ENCODE data around the gene RTN1.

Gene RTN1

DNA sequence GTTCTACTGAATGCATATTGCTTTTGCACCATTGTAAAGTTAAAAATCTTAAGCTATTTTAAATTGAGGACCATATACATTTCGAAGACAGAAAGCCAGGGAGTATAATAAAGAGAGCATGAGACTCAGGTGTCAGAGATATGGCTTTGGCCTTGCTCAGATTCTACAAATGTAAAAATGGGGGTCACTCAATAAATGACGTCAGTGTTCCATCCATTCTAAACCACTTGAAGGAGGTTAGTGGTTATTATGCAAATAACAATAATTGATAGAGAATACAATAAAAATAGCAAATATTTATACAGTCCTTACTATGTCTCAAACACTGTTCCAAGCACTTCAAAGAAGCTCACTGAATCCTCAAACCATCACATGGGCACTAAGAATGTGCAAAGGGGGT is 20.1 kb downstream of the RTN1 start:
- Histone ChIP-seq H3K9me3 (ENCODE audit: control insufficient read depth in 2 of 2, low read length in 2 of 2) (no peaks in the 10 kb centered on the region), H3K27me3 (ENCODE audit: control insufficient read depth in 2 of 2, insufficient read depth in 2 of 2, low read length in 2 of 2) (no peaks in the 10 kb centered on the region), H3K36me3 (ENCODE audit: control insufficient read depth in 2 of 2, insufficient read depth in 2 of 2, low read length in 2 of 2) (no peaks in the 10 kb centered on the region), H3K9ac (ENCODE audit: low read depth in 1 of 2, low read length in 2 of 2) (no peak overlapping the region), H3K27ac (ENCODE audit: low read depth in 2 of 2, low read length in 2 of 2) (no peak overlapping the region), H3K4me3 (ENCODE audit: low read length in 2 of 2) (no peak overlapping the region), H3K4me1 (ENCODE audit: control insufficient read depth in 2 of 2, insufficient read depth in 2 of 2, low read length in 2 of 2) (no peaks in the 10 kb centered on the region)

DNA sequence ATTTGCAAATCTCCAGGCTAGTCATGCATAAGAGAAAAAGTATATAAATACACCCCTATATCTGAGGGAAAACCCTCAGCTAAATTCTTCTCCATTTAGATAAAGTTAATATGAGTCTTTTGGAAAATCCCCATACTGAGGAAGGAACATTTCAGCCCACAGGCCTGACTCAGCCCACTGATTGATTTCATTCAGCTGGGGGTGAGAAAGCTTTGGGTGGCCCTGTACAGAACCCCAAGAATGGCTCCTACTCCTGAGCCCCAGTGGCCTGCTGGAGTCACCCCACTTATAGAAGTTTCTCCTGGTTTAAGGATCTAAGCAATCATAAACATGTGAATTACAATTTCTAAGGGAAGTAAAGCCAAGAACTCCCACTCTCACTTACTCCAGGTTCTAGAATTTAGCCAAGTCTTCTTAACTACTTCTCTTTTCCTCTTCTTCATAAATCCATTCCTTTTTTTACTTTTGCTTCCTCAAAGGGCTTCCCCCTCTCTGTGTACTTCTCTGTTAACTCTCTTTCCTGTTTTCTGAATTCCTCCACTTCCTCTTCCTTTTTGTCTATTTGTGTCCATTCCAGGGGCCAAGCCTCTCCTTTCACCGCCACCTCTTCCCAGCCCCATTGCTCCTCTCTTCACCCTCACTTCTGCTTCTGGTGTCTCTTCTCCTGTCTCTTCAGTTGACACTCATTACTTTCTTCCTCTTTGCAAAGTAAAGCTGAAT is 21.0 kb downstream of the RTN1 start:
- Histone ChIP-seq H3K27ac (ENCODE audit: low read depth in 2 of 2, low read length in 2 of 2) (no peak overlapping the region), H3K9ac (ENCODE audit: low read depth in 1 of 2, low read length in 2 of 2) (no peak overlapping the region), H3K36me3 (ENCODE audit: control insufficient read depth in 2 of 2, insufficient read depth in 2 of 2, low read length in 2 of 2) (no peaks in the 10 kb centered on the region), H3K4me3 (ENCODE audit: low read length in 2 of 2) (no peak overlapping the region), H3K27me3 (ENCODE audit: control insufficient read depth in 2 of 2, insufficient read depth in 2 of 2, low read length in 2 of 2) (no peaks in the 10 kb centered on the region), H3K4me1 (ENCODE audit: control insufficient read depth in 2 of 2, insufficient read depth in 2 of 2, low read length in 2 of 2) (no peaks in the 10 kb centered on the region), H3K9me3 (ENCODE audit: control insufficient read depth in 2 of 2, low read length in 2 of 2) (no peaks in the 10 kb centered on the region)

DNA sequence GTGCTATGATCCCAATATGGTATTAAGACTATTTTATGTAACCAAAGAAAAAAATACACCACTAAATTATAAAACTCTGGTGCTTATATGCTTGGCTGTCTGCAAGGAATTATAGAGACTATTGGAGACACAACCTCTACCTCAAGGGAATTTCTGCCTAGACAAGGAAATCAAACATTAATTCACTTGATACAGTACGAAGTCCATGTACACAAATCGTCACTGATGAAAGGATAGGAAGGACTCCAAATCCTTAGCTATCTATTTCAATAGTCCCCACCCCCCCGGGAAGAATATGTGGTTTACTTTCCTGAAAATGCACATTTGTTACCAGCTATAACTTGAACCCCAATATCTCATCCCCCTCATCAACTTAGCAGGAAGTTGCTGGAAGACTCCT is 21.9 kb downstream of the RTN1 start:
- H3K27me3 ChIP-seq (ENCODE audit: control insufficient read depth in 2 of 2, insufficient read depth in 2 of 2, low read length in 2 of 2), result no peaks in the 10 kb centered on the region
- H3K36me3 ChIP-seq (ENCODE audit: control insufficient read depth in 2 of 2, insufficient read depth in 2 of 2, low read length in 2 of 2), result no peaks in the 10 kb centered on the region
- H3K4me1 ChIP-seq (ENCODE audit: control insufficient read depth in 2 of 2, insufficient read depth in 2 of 2, low read length in 2 of 2), result no peaks in the 10 kb centered on the region
- no peak overlapping the region for H3K4me3 ChIP-seq (ENCODE audit: low read length in 2 of 2)
- no peak overlapping the region for H3K27ac ChIP-seq (ENCODE audit: low read depth in 2 of 2, low read length in 2 of 2)
- H3K9me3 ChIP-seq (ENCODE audit: control insufficient read depth in 2 of 2, low read length in 2 of 2), result no peaks in the 10 kb centered on the region
- no peak overlapping the region for H3K9ac ChIP-seq (ENCODE audit: low read depth in 1 of 2, low read length in 2 of 2)

DNA sequence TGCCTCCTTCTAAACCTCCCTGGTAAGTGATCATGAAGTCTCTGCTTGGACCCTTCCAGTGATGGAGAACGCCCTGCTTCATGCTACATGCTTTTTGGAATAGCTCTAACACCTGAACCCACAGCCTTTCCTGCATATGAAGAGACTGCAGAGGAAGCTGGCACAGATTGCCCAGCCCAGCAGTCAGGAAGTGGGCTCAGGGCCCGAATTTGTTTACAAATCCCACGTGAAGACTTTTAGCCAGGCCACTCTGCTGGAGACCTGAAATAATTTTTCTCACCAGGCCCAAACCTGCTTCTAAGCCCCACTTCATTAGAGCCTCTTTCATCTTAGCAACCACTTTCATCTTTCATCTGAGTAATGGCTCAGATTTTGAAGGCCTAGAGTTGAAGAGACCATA is 22.9 kb downstream of the RTN1 start:
- Histone ChIP-seq H3K27me3 (ENCODE audit: control insufficient read depth in 2 of 2, insufficient read depth in 2 of 2, low read length in 2 of 2) (no peaks in the 10 kb centered on the region), H3K4me3 (ENCODE audit: low read length in 2 of 2) (no peak overlapping the region), H3K9ac (ENCODE audit: low read depth in 1 of 2, low read length in 2 of 2) (no peak overlapping the region), H3K27ac (ENCODE audit: low read depth in 2 of 2, low read length in 2 of 2) (no peak overlapping the region), H3K36me3 (ENCODE audit: control insufficient read depth in 2 of 2, insufficient read depth in 2 of 2, low read length in 2 of 2) (no peaks in the 10 kb centered on the region), H3K9me3 (ENCODE audit: control insufficient read depth in 2 of 2, low read length in 2 of 2) (no peaks in the 10 kb centered on the region), H3K4me1 (ENCODE audit: control insufficient read depth in 2 of 2, insufficient read depth in 2 of 2, low read length in 2 of 2) (no peaks in the 10 kb centered on the region)

DNA sequence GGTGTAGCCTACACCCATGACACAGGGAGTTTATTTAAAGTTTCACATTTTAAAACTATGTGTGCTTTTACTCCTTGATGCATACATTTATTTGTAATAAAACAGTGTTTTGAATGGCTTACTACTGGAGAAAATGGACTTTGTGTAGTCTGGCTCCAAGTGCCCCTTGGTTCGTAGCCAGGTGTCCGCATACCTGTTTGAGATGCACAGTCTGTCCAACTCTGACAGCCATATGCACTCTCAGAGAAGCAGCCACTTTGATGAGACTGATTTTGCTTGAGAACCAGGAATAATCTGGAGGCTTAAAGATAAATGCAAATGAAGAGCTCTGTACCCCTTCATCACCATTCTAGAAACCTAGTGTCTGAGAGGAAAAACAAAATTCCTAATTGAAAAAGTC is 24.0 kb downstream of the RTN1 start:
- no peak overlapping the region for H3K27ac ChIP-seq (ENCODE audit: low read depth in 2 of 2, low read length in 2 of 2)
- H3K27me3 ChIP-seq (ENCODE audit: control insufficient read depth in 2 of 2, insufficient read depth in 2 of 2, low read length in 2 of 2), result no peaks in the 10 kb centered on the region
- H3K36me3 ChIP-seq (ENCODE audit: control insufficient read depth in 2 of 2, insufficient read depth in 2 of 2, low read length in 2 of 2), result no peaks in the 10 kb centered on the region
- no peaks in the 10 kb centered on the region for H3K9me3 ChIP-seq (ENCODE audit: control insufficient read depth in 2 of 2, low read length in 2 of 2)
- H3K9ac ChIP-seq (ENCODE audit: low read depth in 1 of 2, low read length in 2 of 2), result no peak overlapping the region
- no peaks in the 10 kb centered on the region for H3K4me1 ChIP-seq (ENCODE audit: control insufficient read depth in 2 of 2, insufficient read depth in 2 of 2, low read length in 2 of 2)
- H3K4me3 ChIP-seq (ENCODE audit: low read length in 2 of 2), result no peak overlapping the region

DNA sequence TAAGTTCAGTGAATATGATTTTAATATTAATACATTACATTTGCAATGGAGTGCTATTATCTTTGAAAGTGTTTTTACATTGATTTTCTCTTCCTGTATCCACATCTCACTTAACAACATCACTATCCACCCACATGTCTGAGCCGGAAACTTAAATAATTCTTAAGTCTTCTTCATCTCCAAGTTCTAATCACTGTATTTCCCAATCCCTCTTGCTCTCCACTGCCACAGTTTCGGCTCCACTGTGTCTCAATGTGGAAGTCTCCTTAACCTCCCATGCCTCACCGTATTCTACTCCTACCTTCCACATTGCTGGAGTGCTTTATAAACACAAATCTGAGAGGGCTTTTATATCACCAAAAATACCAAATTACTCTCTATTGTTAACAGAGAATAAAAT is 25.3 kb downstream of the RTN1 start:
- no peak overlapping the region for H3K9ac ChIP-seq (ENCODE audit: low read depth in 1 of 2, low read length in 2 of 2)
- no peaks in the 10 kb centered on the region for H3K36me3 ChIP-seq (ENCODE audit: control insufficient read depth in 2 of 2, insufficient read depth in 2 of 2, low read length in 2 of 2)
- no peak overlapping the region for H3K4me3 ChIP-seq (ENCODE audit: low read length in 2 of 2)

DNA sequence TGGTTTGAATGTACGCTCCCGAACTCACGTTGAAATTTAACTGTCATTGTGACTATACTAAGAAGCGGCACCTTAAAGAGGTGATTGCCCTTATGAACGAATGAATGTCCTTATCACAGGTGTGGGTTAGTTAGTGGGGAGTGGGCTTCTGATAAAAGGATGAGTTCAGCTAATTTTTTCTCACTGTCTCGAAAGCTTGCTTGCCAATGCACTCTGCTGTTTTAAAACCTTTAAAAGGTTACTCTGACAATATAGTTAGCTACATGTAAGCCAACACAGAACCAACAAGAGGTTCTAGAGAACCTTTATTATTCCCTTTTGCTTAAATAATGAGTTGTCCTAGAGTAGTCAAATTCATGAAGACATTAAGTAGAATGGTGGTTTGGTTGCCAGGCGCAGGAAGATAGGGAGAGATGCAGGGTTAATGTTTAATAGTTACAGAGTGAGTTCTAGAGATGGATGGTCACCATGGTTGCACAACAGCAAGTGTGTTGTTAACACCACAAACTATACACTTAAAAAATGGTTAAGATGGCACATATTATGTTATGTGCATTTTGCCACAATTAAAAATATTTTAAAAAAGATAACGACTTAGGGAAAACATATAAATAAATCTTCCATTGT is 26.3 kb downstream of the RTN1 start:
- H3K27me3 ChIP-seq (ENCODE audit: control insufficient read depth in 2 of 2, insufficient read depth in 2 of 2, low read length in 2 of 2), result no peaks in the 10 kb centered on the region
- no peak overlapping the region for H3K4me3 ChIP-seq (ENCODE audit: low read length in 2 of 2)
- no peaks in the 10 kb centered on the region for H3K4me1 ChIP-seq (ENCODE audit: control insufficient read depth in 2 of 2, insufficient read depth in 2 of 2, low read length in 2 of 2)
- H3K9me3 ChIP-seq (ENCODE audit: control insufficient read depth in 2 of 2, low read length in 2 of 2), result no peaks in the 10 kb centered on the region
- no peaks in the 10 kb centered on the region for H3K36me3 ChIP-seq (ENCODE audit: control insufficient read depth in 2 of 2, insufficient read depth in 2 of 2, low read length in 2 of 2)
- H3K9ac ChIP-seq (ENCODE audit: low read depth in 1 of 2, low read length in 2 of 2), result no peak overlapping the region
- no peak overlapping the region for H3K27ac ChIP-seq (ENCODE audit: low read depth in 2 of 2, low read length in 2 of 2)

More for the DNA sequence above, 25.3 kb downstream of the RTN1 start:
- Histone ChIP-seq H3K9me3 (ENCODE audit: control insufficient read depth in 2 of 2, low read length in 2 of 2) (no peaks in the 10 kb centered on the region), H3K4me1 (ENCODE audit: control insufficient read depth in 2 of 2, insufficient read depth in 2 of 2, low read length in 2 of 2) (no peaks in the 10 kb centered on the region), H3K27ac (ENCODE audit: low read depth in 2 of 2, low read length in 2 of 2) (no peak overlapping the region), H3K27me3 (ENCODE audit: control insufficient read depth in 2 of 2, insufficient read depth in 2 of 2, low read length in 2 of 2) (no peaks in the 10 kb centered on the region)

DNA sequence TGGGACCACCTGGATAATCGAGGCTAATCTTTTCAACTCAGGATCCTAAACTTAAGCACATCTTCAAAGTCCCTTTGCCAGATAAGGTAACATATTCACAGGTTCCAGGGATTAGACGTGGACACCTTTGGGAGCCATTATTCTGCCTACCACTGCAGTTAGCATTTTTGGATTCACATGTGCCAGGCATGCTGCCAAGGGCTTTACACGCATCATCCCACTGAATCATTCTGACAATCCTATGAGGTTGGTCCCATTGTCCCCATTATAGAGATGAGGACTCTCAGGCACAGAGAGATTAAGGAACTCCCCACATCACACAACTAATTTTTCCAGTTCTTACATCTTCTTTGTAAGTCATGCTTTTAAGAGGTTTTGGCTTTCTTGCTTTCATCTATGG is 34.5 kb downstream of the RTN1 start:
- no peak overlapping the region for H3K4me3 ChIP-seq (ENCODE audit: low read length in 2 of 2)
- H3K9ac ChIP-seq (ENCODE audit: low read depth in 1 of 2, low read length in 2 of 2), result no peak overlapping the region

DNA sequence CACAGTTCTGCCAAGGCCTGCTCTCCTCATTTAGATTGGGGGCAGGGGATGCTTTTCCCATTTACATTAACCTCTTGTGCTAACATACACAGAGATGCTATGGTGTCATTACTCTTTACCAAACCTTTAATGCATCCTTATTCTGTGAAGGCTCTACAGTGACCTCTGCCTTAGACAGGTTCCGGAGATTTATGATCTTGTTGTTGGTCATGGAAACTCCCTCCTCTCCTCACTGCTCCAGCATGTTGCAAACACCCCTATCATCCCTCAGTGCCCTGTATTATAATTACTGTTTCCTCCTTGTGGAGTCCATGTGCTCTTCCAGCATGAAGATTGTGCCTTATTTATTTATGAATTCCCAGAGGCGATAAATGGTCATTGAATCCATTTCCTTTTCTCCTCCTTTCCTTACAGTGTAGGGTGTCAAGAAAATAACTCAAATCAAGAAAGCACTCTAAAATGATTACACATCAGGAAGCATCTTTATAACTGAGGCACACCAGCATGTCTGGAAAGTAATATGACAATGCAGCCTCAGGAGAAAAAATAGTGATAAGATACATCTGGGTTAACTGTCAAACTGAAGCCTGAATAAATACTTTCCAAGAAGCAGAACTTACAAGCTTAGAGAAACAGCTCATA is 37.8 kb downstream of the RTN1 start:
- Histone ChIP-seq H3K27me3 (ENCODE audit: control insufficient read depth in 2 of 2, insufficient read depth in 2 of 2, low read length in 2 of 2) (no peaks in the 10 kb centered on the region), H3K4me3 (ENCODE audit: low read length in 2 of 2) (no peak overlapping the region), H3K9ac (ENCODE audit: low read depth in 1 of 2, low read length in 2 of 2) (no peak overlapping the region), H3K27ac (ENCODE audit: low read depth in 2 of 2, low read length in 2 of 2) (no peak overlapping the region), H3K36me3 (ENCODE audit: control insufficient read depth in 2 of 2, insufficient read depth in 2 of 2, low read length in 2 of 2) (no peaks in the 10 kb centered on the region), H3K4me1 (ENCODE audit: control insufficient read depth in 2 of 2, insufficient read depth in 2 of 2, low read length in 2 of 2) (no peaks in the 10 kb centered on the region), H3K9me3 (ENCODE audit: control insufficient read depth in 2 of 2, low read length in 2 of 2) (no peaks in the 10 kb centered on the region)

More for the DNA sequence above, 34.5 kb downstream of the RTN1 start:
- Histone ChIP-seq H3K27ac (ENCODE audit: low read depth in 2 of 2, low read length in 2 of 2) (no peak overlapping the region), H3K9me3 (ENCODE audit: control insufficient read depth in 2 of 2, low read length in 2 of 2) (no peaks in the 10 kb centered on the region), H3K4me1 (ENCODE audit: control insufficient read depth in 2 of 2, insufficient read depth in 2 of 2, low read length in 2 of 2) (no peaks in the 10 kb centered on the region), H3K27me3 (ENCODE audit: control insufficient read depth in 2 of 2, insufficient read depth in 2 of 2, low read length in 2 of 2) (no peaks in the 10 kb centered on the region), H3K36me3 (ENCODE audit: control insufficient read depth in 2 of 2, insufficient read depth in 2 of 2, low read length in 2 of 2) (no peaks in the 10 kb centered on the region)

DNA sequence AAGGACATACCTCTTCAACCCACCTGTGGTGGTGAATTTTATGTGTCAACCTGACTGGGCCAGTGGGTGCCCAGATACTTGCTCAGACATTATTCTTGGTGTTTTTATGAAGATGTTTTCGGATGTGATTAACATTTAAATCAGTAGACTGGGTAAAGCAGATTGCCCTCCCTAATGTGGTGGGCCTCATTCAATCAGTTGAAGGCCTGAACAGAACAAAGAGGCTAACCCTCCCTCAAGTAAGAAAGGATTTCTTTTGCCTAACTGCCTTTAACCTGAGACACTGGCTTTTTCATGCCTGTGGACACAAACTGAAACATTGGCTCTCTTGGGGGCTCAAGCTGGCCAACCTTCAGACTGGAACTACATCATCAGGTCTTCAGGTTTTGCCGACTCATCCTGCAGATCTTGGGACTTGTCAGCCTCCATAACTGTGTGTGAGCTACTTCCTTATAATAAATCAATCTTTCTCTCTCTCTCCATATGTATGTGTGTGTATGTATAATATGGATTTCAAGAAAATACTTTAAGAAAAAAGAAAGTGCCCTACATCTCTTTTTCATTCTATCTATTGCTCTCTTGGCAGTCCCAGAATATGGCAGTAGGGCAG is 39.4 kb downstream of the RTN1 start:
- Histone ChIP-seq H3K27ac (ENCODE audit: low read depth in 2 of 2, low read length in 2 of 2) (no peak overlapping the region), H3K27me3 (ENCODE audit: control insufficient read depth in 2 of 2, insufficient read depth in 2 of 2, low read length in 2 of 2) (no peaks in the 10 kb centered on the region), H3K9ac (ENCODE audit: low read depth in 1 of 2, low read length in 2 of 2) (no peak overlapping the region), H3K9me3 (ENCODE audit: control insufficient read depth in 2 of 2, low read length in 2 of 2) (no peaks in the 10 kb centered on the region), H3K36me3 (ENCODE audit: control insufficient read depth in 2 of 2, insufficient read depth in 2 of 2, low read length in 2 of 2) (no peaks in the 10 kb centered on the region), H3K4me3 (ENCODE audit: low read length in 2 of 2) (no peak overlapping the region), H3K4me1 (ENCODE audit: control insufficient read depth in 2 of 2, insufficient read depth in 2 of 2, low read length in 2 of 2) (no peaks in the 10 kb centered on the region)
